Liver (tissue), 3 donors: ENCODE data around the gene PABPC4L.

ENCODE experiments used
- CTCF ChIP-seq: fragments of 150-350 bp; IDR thresholded peaks from 2 replicates; pipeline ENCODE4 v1.5.1; 2017; ENCODE audit warnings: improper control_type of control experiment, low read depth, low read length; ENCODE audit not compliant: missing input control
- EGR1 ChIP-seq, 2 donors: IDR thresholded peaks; 2 replicates each; pipeline ENCODE4 v1.6.1; 2016 to 2018; ENCODE audit warnings: antibody characterized with exemption in 2 of 2, low read depth in 2 of 2
- FOXA1 ChIP-seq: IDR thresholded peaks from 2 replicates; pipeline ENCODE4 v1.6.1; 2016; ENCODE audit warnings: antibody characterized with exemption
- GABPA ChIP-seq, 2 donors: IDR thresholded peaks in 1 of 2; conservative IDR thresholded peaks in 1 of 2; 2 replicates each; pipeline ENCODE4 v1.6.1; 2016; ENCODE audit warnings: antibody characterized with exemption in 2 of 2, mild to moderate bottlenecking in 1 of 2, moderate library complexity in 1 of 2
- HNF4G ChIP-seq: IDR thresholded peaks from 2 replicates; pipeline ENCODE4 v1.6.1; 2016; ENCODE audit warnings: antibody characterized with exemption
- JUND ChIP-seq, 2 donors: IDR thresholded peaks; 2 replicates each; pipeline ENCODE4 v1.6.1; 2016; ENCODE audit warnings: antibody characterized with exemption in 2 of 2
- MAX ChIP-seq: IDR thresholded peaks from 2 replicates; pipeline ENCODE4 v1.6.1; 2016; ENCODE audit warnings: antibody characterized with exemption
- RAD21 ChIP-seq, 2 donors: IDR thresholded peaks; 2 replicates each; pipeline ENCODE4 v1.6.1; 2016; ENCODE audit warnings: antibody characterized with exemption in 2 of 2, mild to moderate bottlenecking in 2 of 2
- REST ChIP-seq: IDR thresholded peaks from 2 replicates; pipeline ENCODE4 v1.6.1; 2016; ENCODE audit warnings: antibody characterized with exemption, mild to moderate bottlenecking
- SP1 ChIP-seq: IDR thresholded peaks from 2 replicates; pipeline ENCODE4 v1.6.1; 2018; ENCODE audit warnings: antibody characterized with exemption, mild to moderate bottlenecking
- TAF1 ChIP-seq: conservative IDR thresholded peaks from 2 replicates; pipeline ENCODE4 v1.6.1; 2016; ENCODE audit warnings: antibody characterized with exemption, mild to moderate bottlenecking
- YY1 ChIP-seq: IDR thresholded peaks from 2 replicates; pipeline ENCODE4 v1.6.1; 2016; ENCODE audit warnings: antibody characterized with exemption, mild to moderate bottlenecking
- ZBTB33 ChIP-seq: IDR thresholded peaks from 2 replicates; pipeline ENCODE4 v1.6.1; 2016; ENCODE audit warnings: antibody characterized with exemption
- donor health status: healthy.
- donor health status: healthy.

GRCh38 chr4:134189949-134190348 is 11.6 kb downstream of the PABPC4L start:
- TF ChIP-seq CTCF (no peak), GABPA (IDR thresholded peaks at IDR 0.05 in 1 of 2, conservative IDR thresholded peaks at IDR 0.05 in 1 of 2) (no peak), JUND (IDR thresholded peaks at IDR 0.05) (no peak), SP1 (no peak), YY1 (no peak), TAF1 (no peak), MAX (no peak), HNF4G (no peak), REST (no peak), ZBTB33 (no peak), RAD21 (IDR thresholded peaks at IDR 0.05) (no peak), FOXA1 (no peak), EGR1 (IDR thresholded peaks at IDR 0.05; ENCODE audit: low read depth in 2 of 2) (no peak)
